NCI-H510A treated with DMSO at 0.1 percent for 48 hours (cell line): ENCODE measurements around the gene FCN1.

Experiments
- DNase-seq: peaks from one replicate; lab custom pipeline; 2025; lab: John Stamatoyannopoulos, UW

The FCN1 gene

GRCh38 chr9:134937164-134937555 lies 19.4 kb upstream of the FCN1 start:
- DNase-seq, result no peak

- DNase-seq, result no peak
These were observed 18.8 kb upstream of the FCN1 start for GRCh38 chr9:134936346-134937163.

DNA sequence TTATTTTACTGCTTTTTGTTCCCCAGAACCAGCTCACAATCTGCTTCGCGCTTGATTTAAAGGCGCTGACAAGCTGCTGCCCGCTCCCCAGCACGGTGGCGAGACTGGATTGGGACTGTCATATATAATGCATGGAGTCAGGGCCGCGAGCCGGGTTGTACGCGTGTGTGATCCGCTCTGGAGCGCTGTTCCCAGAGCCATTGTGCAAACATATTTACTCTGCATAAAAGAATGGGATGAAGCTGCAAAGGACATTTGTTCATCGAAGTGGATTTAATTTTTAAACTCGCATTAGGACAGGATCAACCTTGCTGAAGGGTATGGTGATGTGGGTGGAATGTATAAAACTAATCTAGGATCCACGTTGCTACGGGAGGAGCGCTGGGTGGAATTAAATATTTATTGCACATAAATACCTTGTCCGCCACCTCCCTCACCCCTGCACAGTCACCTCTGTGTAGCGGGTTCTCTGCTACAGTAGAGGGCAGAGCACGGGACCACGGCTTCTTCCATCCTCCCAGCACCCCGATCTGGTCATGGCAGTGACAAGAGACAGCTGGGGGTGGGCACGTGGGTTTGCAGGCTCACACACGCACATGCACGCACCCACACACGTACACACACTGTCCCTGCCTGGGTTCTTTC lies 18.1 kb upstream of the FCN1 start:
- DNase-seq, result no peak

DNA sequence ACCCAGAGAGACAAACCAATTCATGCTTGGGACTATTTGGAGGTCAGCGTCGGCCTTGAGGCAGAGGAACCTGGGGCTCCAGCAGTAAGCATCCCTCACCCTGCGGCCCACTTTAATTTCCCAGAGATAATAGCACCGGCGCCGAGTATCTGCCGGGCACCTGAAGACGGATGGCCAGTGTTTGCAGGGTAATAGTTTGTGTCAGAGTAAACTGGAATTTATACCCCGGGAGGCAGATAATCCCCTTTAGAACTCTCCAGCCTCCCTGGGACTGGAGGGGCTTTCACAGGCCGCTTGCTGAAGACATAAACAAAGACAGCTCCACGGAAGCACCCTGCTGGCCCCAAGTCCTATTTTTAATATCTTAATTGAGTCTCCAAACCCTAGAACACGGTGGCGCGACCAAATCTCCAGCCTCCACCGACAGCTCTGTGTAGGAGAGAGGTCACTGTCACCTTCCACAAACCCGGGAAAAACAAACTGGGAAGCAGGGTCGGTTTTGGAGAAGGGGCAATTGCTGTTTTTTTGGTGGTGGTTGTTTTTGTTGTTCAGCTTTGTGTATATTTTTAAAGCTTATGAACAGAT lies 17.4 kb upstream of the FCN1 start:
- DNase-seq, result no peak

GRCh38 chr9:134933076-134933659 lies 15.5 kb upstream of the FCN1 start:
- DNase-seq, result no peak

- no peak for DNase-seq
These were observed 14.9 kb upstream of the FCN1 start for GRCh38 chr9:134932606-134933005.

- DNase-seq, result no peak
These were observed 14.5 kb upstream of the FCN1 start for GRCh38 chr9:134932171-134932570.

- DNase-seq, result no peak
These were observed 12.7 kb upstream of the FCN1 start for GRCh38 chr9:134930398-134930797.

- no peak for DNase-seq
These were observed 11.8 kb upstream of the FCN1 start for GRCh38 chr9:134929193-134930158.

GRCh38 chr9:134928436-134929192 lies 10.9 kb upstream of the FCN1 start:
- DNase-seq, result no peak

- no peak for DNase-seq
These were observed 7.3 kb upstream of the FCN1 start for GRCh38 chr9:134925011-134925511.

DNA sequence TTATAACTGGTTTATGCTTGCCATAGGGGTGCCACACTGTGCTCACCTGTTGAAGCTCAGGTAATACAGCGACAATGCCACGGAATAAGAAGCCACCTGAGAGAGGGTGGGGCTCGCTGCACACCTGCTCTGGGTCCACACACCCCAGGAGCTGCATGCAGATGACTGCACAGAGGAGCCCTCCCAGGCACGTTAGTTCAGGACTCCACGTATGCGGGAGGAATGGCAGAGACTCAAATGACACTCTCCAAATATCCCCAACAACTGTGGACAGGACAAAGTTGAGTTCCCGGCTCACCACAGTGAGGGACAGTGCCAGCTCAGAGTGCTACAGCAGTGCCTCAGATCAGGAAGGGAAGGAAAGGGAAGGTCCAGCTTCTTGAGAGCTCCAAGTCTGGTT lies 5.8 kb upstream of the FCN1 start:
- no peak for DNase-seq

DNA sequence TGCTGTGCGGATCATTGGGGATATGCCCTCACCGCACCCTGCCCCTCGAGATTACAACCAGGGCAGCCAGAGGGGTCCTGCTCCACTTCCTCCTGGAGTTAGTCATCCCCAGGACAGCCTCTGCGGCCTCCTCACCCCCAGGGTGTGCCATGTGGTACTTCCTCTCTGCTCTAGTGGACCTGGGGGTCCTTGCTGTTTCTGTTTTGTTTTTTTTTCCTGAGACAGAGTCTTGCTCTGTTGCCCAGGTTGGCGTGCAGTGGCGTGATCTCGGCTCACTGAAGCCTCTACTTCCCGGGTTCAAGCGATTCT lies 5.2 kb upstream of the FCN1 start:
- DNase-seq, result no peak

- DNase-seq, result no peak
These were observed 4.6 kb upstream of the FCN1 start for GRCh38 chr9:134922066-134922931.

- no peak for DNase-seq
These were observed 1.6 kb upstream of the FCN1 start for GRCh38 chr9:134919303-134919702.

- no peak for DNase-seq
These were observed 934 bp upstream of the FCN1 start for GRCh38 chr9:134918646-134919045.

DNA sequence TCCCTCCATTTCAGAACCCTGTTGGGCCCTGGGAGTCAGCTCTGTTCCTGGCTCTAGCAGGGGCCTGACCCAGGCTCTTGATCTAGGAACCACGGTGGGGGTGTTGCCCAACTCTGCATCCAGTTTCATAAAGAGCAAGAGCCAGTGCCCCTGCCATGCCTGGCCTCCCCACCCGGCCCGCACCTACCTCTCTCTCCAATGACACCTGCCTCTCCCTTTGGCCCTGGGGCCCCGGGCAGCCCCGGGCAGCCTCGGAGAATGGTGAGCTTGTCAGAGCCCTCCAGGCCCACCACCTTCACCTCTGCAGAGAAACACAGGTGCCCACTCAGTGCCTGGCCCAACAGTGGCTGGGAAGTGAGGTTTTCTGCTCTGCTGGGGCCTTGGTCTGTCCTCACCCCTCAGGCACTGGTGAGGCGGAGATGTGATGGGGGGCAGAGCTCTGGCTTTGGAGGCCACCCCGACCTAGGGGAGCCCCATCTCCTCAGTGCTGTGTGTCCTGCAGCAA lies 1.5 kb downstream of the FCN1 start:
- no peak for DNase-seq

DNA sequence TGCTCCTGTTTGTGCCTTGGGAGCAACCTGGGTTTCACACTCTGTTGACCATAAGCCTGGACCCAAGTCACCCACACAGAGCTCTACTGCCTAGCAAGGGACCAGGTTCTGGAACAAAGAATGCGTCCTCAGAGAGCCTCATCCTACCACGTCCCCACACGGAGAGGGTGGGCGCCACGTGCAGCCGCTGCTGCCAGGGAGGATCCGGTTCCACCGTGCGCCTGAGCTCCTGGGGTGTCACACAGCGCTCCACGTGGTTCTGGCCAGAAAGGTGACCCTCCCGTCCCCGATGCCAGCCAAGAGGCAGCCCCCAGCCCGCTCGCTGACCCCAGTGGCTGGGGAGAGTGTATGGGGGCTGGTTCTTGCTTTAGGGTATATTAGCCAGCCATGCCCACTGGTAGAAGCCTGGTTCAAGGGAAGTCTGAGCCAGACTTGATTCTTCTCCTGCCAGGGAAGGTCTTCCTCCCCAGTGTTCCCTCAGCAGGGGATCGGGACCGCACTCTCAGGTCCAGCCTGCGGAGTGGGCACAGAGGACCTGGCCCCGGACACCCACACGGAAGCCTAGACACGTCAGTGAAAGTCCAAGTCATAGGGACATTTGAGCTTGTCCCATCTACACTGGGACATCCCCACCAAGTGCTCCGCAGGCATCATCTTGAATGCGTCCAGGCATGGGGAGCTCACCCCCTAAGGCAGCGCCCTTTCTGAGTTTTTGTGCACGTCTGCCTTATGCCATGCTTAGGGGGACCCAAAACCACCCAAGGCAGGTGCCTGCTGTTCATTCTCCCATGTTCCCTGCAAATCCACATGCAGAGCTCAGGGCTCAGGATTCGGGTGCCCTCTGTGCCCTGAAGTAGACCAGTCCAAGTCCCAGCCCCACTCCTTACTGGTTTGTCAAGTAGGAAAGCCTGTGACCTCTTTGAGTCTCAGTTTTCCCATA lies 2.4 kb downstream of the FCN1 start:
- DNase-seq, result no peak

- no peak for DNase-seq
These were observed 3.2 kb downstream of the FCN1 start for GRCh38 chr9:134914501-134914834.
